ENCODE measurements around the gene IRAK2.
A peak's percentile ranks its signal among the peaks of the same experiment; 100 is the strongest.

The IRAK2 gene

DNA sequence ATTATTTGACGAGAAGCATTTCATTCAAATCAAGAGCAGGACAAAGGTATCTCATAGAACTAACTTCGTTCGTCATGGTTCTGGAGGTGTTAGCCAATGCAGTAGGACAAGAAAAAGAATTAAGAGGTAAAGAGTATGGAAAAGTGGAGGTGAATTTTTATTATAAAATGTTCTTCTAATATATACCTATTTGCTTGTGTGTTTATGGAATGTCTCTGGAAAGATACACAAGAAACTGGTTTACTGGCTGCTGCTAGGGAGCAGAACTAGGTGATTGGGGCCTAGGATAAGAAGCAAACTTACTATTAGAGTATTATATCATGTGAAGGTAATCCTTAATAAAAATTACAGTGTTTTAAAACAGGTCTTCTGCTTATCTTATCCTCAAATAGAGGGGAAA, 52.6 kb downstream of the IRAK2 start:
- TF ChIP-seq SIN3A (IDR thresholded peaks at IDR 0.05; ENCODE audit: borderline replicate concordance, insufficient read depth, low read length) (no peak), POLR2AphosphoS5 (IDR thresholded peaks at IDR 0.05; ENCODE audit: low read depth, low read length) (no peak), TAF1 (IDR thresholded peaks at IDR 0.05; ENCODE audit: borderline replicate concordance, insufficient read depth, low read length) (no peak), FOXP2 (optimal IDR thresholded peaks at IDR 0.05; ENCODE audit: borderline replicate concordance, extremely low read depth, extremely low read length, insufficient read depth) (no peak)
- TF ChIP-seq, protein P1, sequence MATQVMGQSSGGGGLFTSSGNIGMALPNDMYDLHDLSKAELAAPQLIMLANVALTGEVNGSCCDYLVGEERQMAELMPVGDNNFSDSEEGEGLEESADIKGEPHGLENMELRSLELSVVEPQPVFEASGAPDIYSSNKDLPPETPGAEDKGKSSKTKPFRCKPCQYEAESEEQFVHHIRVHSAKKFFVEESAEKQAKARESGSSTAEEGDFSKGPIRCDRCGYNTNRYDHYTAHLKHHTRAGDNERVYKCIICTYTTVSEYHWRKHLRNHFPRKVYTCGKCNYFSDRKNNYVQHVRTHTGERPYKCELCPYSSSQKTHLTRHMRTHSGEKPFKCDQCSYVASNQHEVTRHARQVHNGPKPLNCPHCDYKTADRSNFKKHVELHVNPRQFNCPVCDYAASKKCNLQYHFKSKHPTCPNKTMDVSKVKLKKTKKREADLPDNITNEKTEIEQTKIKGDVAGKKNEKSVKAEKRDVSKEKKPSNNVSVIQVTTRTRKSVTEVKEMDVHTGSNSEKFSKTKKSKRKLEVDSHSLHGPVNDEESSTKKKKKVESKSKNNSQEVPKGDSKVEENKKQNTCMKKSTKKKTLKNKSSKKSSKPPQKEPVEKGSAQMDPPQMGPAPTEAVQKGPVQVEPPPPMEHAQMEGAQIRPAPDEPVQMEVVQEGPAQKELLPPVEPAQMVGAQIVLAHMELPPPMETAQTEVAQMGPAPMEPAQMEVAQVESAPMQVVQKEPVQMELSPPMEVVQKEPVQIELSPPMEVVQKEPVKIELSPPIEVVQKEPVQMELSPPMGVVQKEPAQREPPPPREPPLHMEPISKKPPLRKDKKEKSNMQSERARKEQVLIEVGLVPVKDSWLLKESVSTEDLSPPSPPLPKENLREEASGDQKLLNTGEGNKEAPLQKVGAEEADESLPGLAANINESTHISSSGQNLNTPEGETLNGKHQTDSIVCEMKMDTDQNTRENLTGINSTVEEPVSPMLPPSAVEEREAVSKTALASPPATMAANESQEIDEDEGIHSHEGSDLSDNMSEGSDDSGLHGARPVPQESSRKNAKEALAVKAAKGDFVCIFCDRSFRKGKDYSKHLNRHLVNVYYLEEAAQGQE (IDR thresholded peaks at IDR 0.05; ENCODE audit: insufficient read depth in 1 of 2, low read depth in 2 of 2, low read length in 2 of 2), result no peak

DNA sequence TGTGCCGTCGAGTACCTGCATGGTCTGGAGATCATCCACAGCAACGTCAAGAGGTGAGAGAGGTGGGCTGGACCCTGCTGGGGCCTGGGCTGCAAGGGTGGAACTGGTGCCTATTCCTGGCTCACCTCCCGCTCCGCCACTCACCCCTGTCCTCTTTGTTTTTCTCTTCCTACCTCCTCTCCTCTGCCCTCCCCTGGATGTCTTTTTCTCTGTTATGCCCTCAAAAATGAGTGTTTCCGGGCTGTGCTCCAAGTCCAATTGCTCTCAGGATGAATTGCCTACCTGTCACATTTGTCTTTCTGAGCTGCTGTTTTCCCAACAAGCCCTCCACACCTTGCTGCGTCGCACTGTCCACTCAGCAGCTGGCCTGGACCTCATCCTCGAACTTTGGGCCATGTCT, 55.0 kb downstream of the IRAK2 start:
- no peak for TF ChIP-seq SIN3A (IDR thresholded peaks at IDR 0.05; ENCODE audit: borderline replicate concordance, insufficient read depth, low read length)
- no peak for TF ChIP-seq TAF1 (IDR thresholded peaks at IDR 0.05; ENCODE audit: borderline replicate concordance, insufficient read depth, low read length)
- no peak for TF ChIP-seq POLR2AphosphoS5 (IDR thresholded peaks at IDR 0.05; ENCODE audit: low read depth, low read length)
- no peak for TF ChIP-seq FOXP2 (optimal IDR thresholded peaks at IDR 0.05; ENCODE audit: borderline replicate concordance, extremely low read depth, extremely low read length, insufficient read depth)
- TF ChIP-seq, protein P1 (IDR thresholded peaks at IDR 0.05; ENCODE audit: insufficient read depth in 1 of 2, low read depth in 2 of 2, low read length in 2 of 2), result no peak

DNA sequence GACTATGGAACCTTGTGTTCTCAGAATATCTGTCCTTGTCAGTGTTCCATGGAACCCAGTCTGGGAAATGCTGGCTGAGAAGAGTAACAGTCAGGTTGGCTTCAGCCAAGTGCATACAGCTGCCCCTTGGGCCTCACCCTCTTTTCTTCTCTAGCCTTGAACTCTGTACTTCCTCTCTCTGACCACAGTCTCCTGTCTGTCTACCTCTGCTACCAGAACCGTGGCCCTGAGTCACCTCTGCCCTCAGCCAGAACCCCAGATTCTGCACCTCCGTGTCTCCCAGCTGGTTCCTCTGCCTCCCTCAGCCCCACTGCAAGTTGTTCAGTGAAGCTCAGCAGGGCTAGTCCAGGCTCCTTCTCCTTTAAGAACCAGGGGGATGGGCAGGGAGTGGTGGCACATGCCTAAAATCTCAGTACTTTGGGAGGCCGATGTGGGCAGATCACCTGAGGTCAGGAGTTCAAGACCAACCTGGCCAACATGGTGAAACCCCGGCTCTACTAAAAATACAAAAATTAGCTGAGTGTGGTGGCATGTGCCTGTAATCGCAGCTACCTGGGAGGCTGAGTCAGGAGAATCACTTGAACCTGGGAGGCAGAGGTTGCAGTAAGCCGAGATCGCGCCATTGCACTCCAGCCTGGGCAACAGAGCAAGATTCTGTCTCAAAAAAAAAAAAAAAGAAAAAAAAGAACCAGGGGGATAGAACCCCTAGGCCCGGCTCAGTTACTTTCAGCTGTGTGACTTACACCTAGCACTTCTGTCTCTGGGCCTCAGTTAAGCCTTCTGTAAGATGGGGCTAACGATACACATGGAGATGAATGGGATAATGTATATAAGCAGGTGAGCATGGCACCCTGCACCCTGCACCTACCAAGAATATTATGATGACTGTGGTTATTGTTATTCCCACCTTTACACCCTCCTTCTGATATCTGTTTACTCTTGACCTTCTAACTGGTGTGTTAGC, 59.2 kb downstream of the IRAK2 start:
- no peak for TF ChIP-seq TAF1 (IDR thresholded peaks at IDR 0.05; ENCODE audit: borderline replicate concordance, insufficient read depth, low read length)
- no peak for TF ChIP-seq FOXP2 (optimal IDR thresholded peaks at IDR 0.05; ENCODE audit: borderline replicate concordance, extremely low read depth, extremely low read length, insufficient read depth)
- no peak for TF ChIP-seq POLR2AphosphoS5 (IDR thresholded peaks at IDR 0.05; ENCODE audit: low read depth, low read length)
- TF ChIP-seq, protein P1 (IDR thresholded peaks at IDR 0.05; ENCODE audit: insufficient read depth in 1 of 2, low read depth in 2 of 2, low read length in 2 of 2), result no peak
- no peak for TF ChIP-seq SIN3A (IDR thresholded peaks at IDR 0.05; ENCODE audit: borderline replicate concordance, insufficient read depth, low read length)

DNA sequence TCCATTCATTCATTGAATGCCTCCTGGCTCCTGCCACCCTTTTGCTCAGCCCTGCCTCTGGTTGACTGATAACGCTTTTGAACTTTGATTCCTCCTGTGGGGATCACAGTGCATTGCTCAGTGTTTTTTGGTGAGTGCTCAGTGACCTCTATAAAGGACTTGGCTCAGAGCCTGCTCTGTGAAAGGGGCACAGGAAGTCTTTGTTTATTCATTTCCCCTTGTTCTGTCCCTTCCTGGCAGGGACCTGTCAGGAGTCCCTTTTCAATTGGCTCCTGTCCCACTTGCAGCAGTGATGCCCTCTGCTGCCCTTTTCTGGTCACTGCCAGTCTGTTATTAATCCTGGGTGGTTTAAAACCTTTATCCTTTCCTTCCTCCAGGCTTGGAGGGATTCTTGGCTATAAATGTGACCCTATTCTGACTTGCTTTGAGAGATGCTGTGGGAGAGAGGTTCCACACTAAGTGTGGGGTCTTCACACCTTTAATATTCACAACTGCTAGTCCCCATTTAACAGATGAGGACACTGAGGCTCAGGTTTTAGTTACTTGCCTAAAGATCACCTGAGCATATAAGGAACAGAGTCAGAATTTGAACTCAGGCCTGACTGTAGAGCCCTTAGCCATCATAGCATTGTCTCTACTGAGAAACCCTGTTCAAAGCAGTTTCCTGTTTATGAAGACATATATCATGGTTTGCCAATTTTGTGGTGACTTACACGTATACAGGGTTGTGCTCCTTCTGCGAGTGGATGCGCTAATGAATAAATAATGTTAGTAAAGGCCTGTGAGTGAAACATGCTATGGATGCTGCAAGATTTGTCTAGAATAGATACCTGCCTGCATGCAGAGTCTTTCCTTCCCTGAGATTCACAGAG, 60.3 kb downstream of the IRAK2 start:
- no peak for TF ChIP-seq TAF1 (IDR thresholded peaks at IDR 0.05; ENCODE audit: borderline replicate concordance, insufficient read depth, low read length)
- TF ChIP-seq, protein P1 (IDR thresholded peaks at IDR 0.05; ENCODE audit: insufficient read depth in 1 of 2, low read depth in 2 of 2, low read length in 2 of 2), result 0 out of 4 replicates have a peak, but pooled peaks of 1 of the 2 experiments have one; percentile 11
